ENCODE measurements around the gene SMG1.

Gene SMG1

DNA sequence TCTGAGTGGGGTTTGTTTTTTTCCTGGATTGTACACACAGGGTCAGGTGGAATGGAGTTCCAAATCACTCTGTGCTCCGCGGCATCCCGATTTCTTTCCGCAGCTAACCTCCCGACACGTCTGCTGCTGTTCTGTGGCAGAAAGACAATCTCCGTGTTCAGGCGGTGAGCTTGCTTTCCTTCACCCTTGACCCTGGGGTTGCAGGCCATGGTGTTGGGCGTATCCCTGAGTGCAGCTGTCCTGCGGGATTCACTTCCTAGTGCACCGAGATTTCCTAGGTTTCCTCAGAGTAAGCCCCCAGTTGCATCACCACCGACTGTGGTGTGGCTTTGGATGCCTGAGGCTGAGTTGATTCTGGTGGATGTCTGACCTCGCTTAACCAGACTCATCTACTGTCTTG lies 117.0 kb downstream of the SMG1 start:
- Histone ChIP-seq H3K4me3 (ENCODE audit: low read depth in 1 of 2, low read length in 2 of 2) (no peak overlapping the region), H3K27me3 (ENCODE audit: low read depth, low read length) (no peaks in the 10 kb centered on the region), H3K4me1 (ENCODE audit: control insufficient read depth in 1 of 2, insufficient read depth in 2 of 2, low read length in 2 of 2) (no peaks in the 10 kb centered on the region), H3K9me3 (ENCODE audit: control insufficient read depth in 1 of 2, low read length in 2 of 2) (no peaks in the 10 kb centered on the region), H3K27ac (ENCODE audit: low read length) (no peak overlapping the region), H3K36me3 (ENCODE audit: control insufficient read depth in 1 of 2, insufficient read depth in 2 of 2, low read length in 2 of 2) (peaks cover 39 to 54% of the 10 kb centered on the region in 2 donors)

DNA sequence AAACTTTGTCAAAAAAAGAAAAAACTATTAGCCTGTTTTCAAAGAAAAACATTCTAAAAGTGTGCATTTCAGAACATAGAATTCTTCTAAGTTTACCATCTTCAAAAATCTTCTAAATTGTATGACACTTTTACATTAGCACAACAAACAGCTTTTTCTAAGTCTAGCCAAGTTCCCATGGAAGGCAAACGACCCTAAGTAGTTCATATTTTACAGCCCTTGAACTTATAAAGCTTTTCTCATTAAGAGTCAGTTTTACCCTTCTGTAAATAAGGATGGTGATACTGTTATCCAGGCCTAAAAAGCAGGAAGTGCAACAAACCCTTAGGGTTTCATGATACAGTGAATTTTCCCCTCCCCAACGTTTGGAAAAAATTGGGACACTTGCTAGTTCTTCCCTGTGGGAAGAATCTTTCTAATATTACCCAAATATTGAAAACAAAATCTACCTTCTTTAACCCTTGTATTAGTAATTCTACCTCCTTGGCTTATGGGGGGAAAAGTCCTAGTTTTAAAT lies 120.9 kb downstream of the SMG1 start:
- H3K4me3 ChIP-seq (ENCODE audit: low read depth in 1 of 2, low read length in 2 of 2), result no peak overlapping the region
- H3K9me3 ChIP-seq (ENCODE audit: control insufficient read depth in 1 of 2, low read length in 2 of 2), result no peaks in the 10 kb centered on the region
- H3K27ac ChIP-seq (ENCODE audit: low read length), result no peak overlapping the region
- H3K4me1 ChIP-seq (ENCODE audit: control insufficient read depth in 1 of 2, insufficient read depth in 2 of 2, low read length in 2 of 2), result peaks cover 0 to 5% of the 10 kb centered on the region in 2 donors
- no peaks in the 10 kb centered on the region for H3K27me3 ChIP-seq (ENCODE audit: low read depth, low read length)
- H3K36me3 ChIP-seq (ENCODE audit: control insufficient read depth in 1 of 2, insufficient read depth in 2 of 2, low read length in 2 of 2), result peaks cover 21 to 36% of the 10 kb centered on the region in 2 donors

DNA sequence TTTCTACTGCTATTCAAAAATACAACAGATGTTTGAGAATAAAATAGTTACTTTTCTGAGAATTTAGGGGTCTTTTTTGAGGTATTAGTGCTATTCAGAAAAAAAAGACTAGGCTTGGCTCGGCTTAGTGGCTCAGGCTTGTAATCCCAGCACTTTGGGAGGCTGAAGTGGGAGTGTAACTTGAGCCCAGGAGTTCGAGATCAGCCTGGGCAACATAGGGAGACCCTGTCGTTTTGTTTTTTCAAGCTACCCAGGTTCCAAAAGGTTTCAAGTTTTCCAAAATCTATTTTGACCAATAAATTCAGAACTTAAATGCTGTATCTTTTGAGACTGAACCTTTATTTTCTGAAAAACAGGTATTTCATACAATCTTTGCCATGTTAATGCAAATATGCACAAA lies 121.7 kb downstream of the SMG1 start:
- H3K36me3 ChIP-seq (ENCODE audit: control insufficient read depth in 1 of 2, insufficient read depth in 2 of 2, low read length in 2 of 2), result peaks cover 16 to 29% of the 10 kb centered on the region in 2 donors
- no peaks in the 10 kb centered on the region for H3K9me3 ChIP-seq (ENCODE audit: control insufficient read depth in 1 of 2, low read length in 2 of 2)
- H3K27ac ChIP-seq (ENCODE audit: low read length), result no peak overlapping the region
- no peak overlapping the region for H3K4me3 ChIP-seq (ENCODE audit: low read depth in 1 of 2, low read length in 2 of 2)
- H3K4me1 ChIP-seq (ENCODE audit: control insufficient read depth in 1 of 2, insufficient read depth in 2 of 2, low read length in 2 of 2), result peaks cover 0 to 13% of the 10 kb centered on the region in 2 donors
- H3K27me3 ChIP-seq (ENCODE audit: low read depth, low read length), result no peaks in the 10 kb centered on the region

DNA sequence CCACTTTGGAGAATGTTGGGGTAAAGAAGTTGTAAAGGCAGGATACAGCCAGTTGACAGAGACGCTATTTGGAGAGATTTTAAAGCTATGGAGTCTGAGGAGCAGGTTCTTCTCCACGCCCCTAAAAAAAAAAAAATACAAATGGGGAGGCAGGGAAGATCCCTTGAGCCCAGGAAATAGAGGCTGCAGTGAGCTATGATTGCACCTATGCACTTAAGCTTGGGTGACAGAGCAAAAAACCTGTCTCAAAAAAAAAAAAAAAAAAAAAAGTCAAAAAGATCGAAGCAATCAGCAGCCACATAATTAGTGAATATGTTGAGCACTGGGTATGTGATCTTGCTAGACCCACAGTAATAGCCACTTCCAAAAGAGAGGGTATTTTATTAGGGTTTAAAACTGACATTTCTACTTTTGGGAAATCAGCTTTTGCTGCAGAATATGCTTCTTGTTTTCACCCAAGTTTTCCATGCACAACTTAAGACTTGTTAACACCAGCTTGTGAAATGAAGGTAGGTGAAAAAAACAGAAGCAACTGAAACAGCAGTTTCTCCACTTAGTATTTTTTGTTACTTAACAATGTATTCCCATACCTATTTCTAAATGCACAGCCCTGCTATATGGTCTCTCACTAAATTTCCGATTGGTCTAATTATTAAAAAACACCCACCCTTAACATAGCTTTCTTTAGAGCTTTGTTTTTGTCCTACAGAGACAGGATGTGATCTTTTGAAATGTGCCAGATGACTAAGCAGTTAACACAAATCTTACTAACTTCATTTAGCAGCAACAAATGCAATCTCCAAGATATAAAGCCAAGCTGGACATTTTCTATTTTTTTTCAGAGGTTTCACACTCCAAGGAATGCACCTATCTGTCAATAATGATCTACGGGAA lies 122.4 kb downstream of the SMG1 start:
- no peaks in the 10 kb centered on the region for H3K9me3 ChIP-seq (ENCODE audit: control insufficient read depth in 1 of 2, low read length in 2 of 2)
- H3K4me3 ChIP-seq (ENCODE audit: low read depth in 1 of 2, low read length in 2 of 2), result no peak overlapping the region
- H3K36me3 ChIP-seq (ENCODE audit: control insufficient read depth in 1 of 2, insufficient read depth in 2 of 2, low read length in 2 of 2), result peaks cover 8 to 21% of the 10 kb centered on the region in 2 donors
- H3K27ac ChIP-seq (ENCODE audit: low read length), result no peak overlapping the region
- peaks cover 0 to 14% of the 10 kb centered on the region in 2 donors for H3K4me1 ChIP-seq (ENCODE audit: control insufficient read depth in 1 of 2, insufficient read depth in 2 of 2, low read length in 2 of 2)
- H3K27me3 ChIP-seq (ENCODE audit: low read depth, low read length), result no peaks in the 10 kb centered on the region

DNA sequence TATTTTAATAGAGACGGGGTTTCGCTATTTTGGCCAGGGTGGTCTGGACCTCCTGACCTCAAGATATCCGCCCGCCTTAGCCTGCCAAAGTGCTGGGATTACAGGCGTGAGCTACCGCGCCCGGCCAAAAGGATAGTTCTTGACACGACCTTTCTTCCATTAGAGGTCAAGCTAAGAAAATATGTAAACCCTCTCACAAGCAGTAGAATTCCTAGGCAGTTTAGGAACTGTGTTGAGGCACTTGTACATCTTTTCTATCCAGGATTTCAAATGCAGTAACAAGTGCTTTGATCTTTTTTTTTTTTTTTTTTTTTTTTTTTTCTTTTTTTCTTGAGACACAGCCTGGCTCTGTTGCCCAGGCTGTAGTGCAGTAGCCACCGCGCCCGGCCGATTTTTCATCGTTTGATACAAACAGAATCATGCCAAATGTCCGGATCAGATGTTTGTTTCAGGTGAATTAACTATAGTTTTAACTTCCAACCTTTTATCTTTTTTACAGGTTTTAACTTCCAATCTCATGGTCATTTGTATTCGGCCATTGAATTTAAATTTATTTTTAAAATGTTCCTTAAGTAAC lies 123.4 kb downstream of the SMG1 start:
- Histone ChIP-seq H3K4me3 (ENCODE audit: low read depth in 1 of 2, low read length in 2 of 2) (peak overlapping the region in 1 of 2 donors; percentile 98), H3K27ac (ENCODE audit: low read length) (no peak overlapping the region), H3K36me3 (ENCODE audit: control insufficient read depth in 1 of 2, insufficient read depth in 2 of 2, low read length in 2 of 2) (peaks cover 0 to 17% of the 10 kb centered on the region in 2 donors), H3K4me1 (ENCODE audit: control insufficient read depth in 1 of 2, insufficient read depth in 2 of 2, low read length in 2 of 2) (peaks cover 3 to 14% of the 10 kb centered on the region in 2 donors), H3K9me3 (ENCODE audit: control insufficient read depth in 1 of 2, low read length in 2 of 2) (no peaks in the 10 kb centered on the region), H3K27me3 (ENCODE audit: low read depth, low read length) (no peaks in the 10 kb centered on the region)

DNA sequence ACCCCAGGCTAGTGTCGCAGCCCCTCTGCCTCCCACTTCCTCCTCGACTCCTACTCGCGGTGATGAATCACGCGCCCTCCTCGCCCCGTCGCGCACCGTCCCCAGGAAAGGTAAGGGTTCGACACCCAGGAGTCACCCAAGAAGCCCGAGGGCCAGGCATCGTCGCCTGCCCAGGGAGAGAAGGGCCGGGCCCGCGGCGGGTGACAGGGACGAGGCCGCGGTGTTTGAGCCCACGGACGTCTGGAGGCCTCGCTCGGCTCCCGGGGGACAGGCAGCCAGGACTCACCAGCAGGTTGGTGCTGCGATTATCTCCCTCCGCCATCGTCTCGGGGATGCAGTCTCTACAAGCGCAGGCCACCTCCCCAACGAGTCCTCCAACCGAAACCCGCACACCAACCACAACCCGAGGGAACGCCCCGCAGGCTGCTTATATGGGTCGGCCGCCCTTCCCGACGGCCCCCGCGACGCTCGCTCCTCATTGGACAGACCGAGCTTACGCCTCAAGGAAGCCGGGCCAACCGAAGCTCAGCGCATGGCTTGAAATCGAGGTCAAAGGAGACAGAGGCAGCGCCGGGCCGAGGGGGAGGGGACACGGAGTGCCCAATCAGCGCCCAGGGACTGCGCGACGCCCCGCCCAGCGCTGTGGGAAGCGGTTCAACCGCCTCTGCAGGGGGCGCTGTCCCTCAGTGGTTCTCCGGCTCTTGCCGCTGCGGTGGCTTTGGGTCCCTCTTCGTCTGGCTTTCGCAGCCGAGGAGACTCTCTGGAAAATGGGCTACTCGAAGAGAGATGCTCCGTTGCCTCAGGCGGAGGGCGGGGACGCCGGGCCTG lies 124.8 kb downstream of the SMG1 start, which contains the start of gene ARL6IP1:
TSS of gene ARL6IP1 (minus strand) at position 405 of the 828 bp plus-strand sequence. CDS start at position 322, 83 bp downstream.
- Histone ChIP-seq H3K9me3 (ENCODE audit: control insufficient read depth in 1 of 2, low read length in 2 of 2) (no peaks in the 10 kb centered on the region), H3K36me3 (ENCODE audit: control insufficient read depth in 1 of 2, insufficient read depth in 2 of 2, low read length in 2 of 2) (peaks cover 0 to 14% of the 10 kb centered on the region in 2 donors), H3K4me3 (ENCODE audit: low read depth in 1 of 2, low read length in 2 of 2) (peak within 1 kb of the TSS; percentile 88 to 98), H3K4me1 (ENCODE audit: control insufficient read depth in 1 of 2, insufficient read depth in 2 of 2, low read length in 2 of 2) (peaks cover 3 to 14% of the 10 kb centered on the region in 2 donors), H3K27ac (ENCODE audit: low read length) (peak within 1 kb of the TSS; percentile 92), H3K27me3 (ENCODE audit: low read depth, low read length) (no peaks in the 10 kb centered on the region)

DNA sequence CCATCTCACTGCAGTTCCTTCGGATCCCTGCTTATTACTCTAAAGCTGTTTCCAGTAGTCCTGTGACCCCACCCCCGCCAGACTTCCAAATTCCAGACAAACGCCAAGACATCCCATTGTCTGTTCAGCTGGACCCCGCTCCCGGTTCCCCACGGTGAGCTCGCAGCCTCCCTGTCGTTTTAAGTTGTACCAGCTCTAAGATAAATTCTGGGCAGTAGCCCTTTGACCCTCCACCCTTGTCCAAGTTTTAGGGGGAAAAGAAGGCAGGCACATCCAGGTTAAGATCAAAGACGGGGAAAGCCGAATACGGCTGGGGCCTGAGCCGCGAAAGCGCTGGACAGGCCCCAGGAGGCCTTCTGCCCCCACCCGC lies 125.4 kb downstream of the SMG1 start:
- Histone ChIP-seq H3K27ac (ENCODE audit: low read length) (peak overlapping the region; percentile 92), H3K9me3 (ENCODE audit: control insufficient read depth in 1 of 2, low read length in 2 of 2) (no peaks in the 10 kb centered on the region), H3K4me3 (ENCODE audit: low read depth in 1 of 2, low read length in 2 of 2) (peak overlapping the region; percentile 88 to 98), H3K4me1 (ENCODE audit: control insufficient read depth in 1 of 2, insufficient read depth in 2 of 2, low read length in 2 of 2) (peaks cover 3 to 14% of the 10 kb centered on the region in 2 donors), H3K27me3 (ENCODE audit: low read depth, low read length) (no peaks in the 10 kb centered on the region), H3K36me3 (ENCODE audit: control insufficient read depth in 1 of 2, insufficient read depth in 2 of 2, low read length in 2 of 2) (peaks cover 0 to 17% of the 10 kb centered on the region in 2 donors)

DNA sequence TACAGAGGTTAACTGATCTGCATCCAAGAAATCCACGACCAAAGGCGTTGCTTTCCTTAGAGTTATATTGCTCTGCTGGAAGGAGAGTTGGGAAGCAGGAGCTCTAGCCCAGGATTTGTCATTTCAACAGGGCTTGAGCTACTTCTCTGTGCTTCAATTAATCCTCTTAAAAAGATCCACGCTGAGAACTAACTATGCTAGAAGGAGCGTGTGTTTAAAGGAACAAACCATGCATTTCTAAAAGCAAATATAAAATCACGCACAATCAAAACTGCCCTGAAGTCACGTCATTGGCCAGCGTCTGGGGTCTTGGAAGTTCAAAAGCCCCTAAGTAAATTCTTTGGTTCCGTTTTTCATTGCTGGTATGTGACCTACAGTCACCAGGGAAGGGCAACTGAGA lies 125.9 kb downstream of the SMG1 start:
- no peaks in the 10 kb centered on the region for H3K27me3 ChIP-seq (ENCODE audit: low read depth, low read length)
- no peaks in the 10 kb centered on the region for H3K9me3 ChIP-seq (ENCODE audit: control insufficient read depth in 1 of 2, low read length in 2 of 2)
- peaks cover 3 to 14% of the 10 kb centered on the region in 2 donors for H3K4me1 ChIP-seq (ENCODE audit: control insufficient read depth in 1 of 2, insufficient read depth in 2 of 2, low read length in 2 of 2)
- H3K36me3 ChIP-seq (ENCODE audit: control insufficient read depth in 1 of 2, insufficient read depth in 2 of 2, low read length in 2 of 2), result peaks cover 0 to 22% of the 10 kb centered on the region in 2 donors
- peak overlapping the region; percentile 88 to 98 for H3K4me3 ChIP-seq (ENCODE audit: low read depth in 1 of 2, low read length in 2 of 2)
- H3K27ac ChIP-seq (ENCODE audit: low read length), result peak overlapping the region; percentile 92

DNA sequence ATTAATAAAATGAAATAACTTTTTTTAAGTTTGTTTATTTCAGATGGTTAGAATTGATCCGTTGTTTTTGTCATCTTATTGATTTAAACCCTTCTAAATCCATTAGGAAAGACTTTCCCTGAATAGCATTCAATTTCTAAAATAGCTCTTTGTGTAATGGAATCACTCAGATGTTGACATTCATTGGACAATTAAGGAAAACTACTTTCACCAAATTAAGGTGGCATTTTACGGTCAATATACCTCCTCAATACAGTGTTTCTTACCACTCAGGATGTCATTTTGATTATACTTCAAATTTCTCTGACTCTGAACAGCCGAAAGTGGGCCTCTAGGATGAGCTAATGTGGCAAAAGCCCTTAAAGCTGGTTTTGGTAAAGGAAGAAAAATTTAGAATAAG lies 126.7 kb downstream of the SMG1 start:
- Histone ChIP-seq H3K27me3 (ENCODE audit: low read depth, low read length) (no peaks in the 10 kb centered on the region), H3K9me3 (ENCODE audit: control insufficient read depth in 1 of 2, low read length in 2 of 2) (no peaks in the 10 kb centered on the region), H3K4me3 (ENCODE audit: low read depth in 1 of 2, low read length in 2 of 2) (peak overlapping the region in 1 of 2 donors; percentile 98), H3K36me3 (ENCODE audit: control insufficient read depth in 1 of 2, insufficient read depth in 2 of 2, low read length in 2 of 2) (peaks cover under 1 to 26% of the 10 kb centered on the region in 2 donors), H3K4me1 (ENCODE audit: control insufficient read depth in 1 of 2, insufficient read depth in 2 of 2, low read length in 2 of 2) (peaks cover 3 to 14% of the 10 kb centered on the region in 2 donors), H3K27ac (ENCODE audit: low read length) (no peak overlapping the region)

DNA sequence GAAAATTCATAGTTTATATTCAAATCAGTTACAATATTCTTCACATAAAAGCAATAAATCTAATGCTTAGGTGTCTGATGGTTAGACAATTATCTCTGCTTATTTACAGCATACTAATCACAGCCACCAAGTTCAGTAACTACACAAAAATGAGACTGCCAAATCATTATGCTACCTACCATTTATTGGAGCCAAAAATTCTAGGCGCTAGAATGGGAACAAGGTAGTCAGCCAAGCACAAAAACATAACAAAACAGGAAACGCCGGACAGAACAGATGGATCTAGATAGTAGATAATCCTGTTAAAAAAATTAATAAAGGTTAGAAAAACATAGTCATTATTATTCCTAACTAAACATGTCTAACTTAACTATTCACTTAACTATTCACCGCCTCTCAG lies 128.5 kb downstream of the SMG1 start:
- H3K9me3 ChIP-seq (ENCODE audit: control insufficient read depth in 1 of 2, low read length in 2 of 2), result no peaks in the 10 kb centered on the region
- no peak overlapping the region for H3K4me3 ChIP-seq (ENCODE audit: low read depth in 1 of 2, low read length in 2 of 2)
- peaks cover 16 to 35% of the 10 kb centered on the region in 2 donors for H3K36me3 ChIP-seq (ENCODE audit: control insufficient read depth in 1 of 2, insufficient read depth in 2 of 2, low read length in 2 of 2)
- H3K27me3 ChIP-seq (ENCODE audit: low read depth, low read length), result no peaks in the 10 kb centered on the region
- no peak overlapping the region for H3K27ac ChIP-seq (ENCODE audit: low read length)
- peaks cover 3 to 14% of the 10 kb centered on the region in 2 donors for H3K4me1 ChIP-seq (ENCODE audit: control insufficient read depth in 1 of 2, insufficient read depth in 2 of 2, low read length in 2 of 2)

DNA sequence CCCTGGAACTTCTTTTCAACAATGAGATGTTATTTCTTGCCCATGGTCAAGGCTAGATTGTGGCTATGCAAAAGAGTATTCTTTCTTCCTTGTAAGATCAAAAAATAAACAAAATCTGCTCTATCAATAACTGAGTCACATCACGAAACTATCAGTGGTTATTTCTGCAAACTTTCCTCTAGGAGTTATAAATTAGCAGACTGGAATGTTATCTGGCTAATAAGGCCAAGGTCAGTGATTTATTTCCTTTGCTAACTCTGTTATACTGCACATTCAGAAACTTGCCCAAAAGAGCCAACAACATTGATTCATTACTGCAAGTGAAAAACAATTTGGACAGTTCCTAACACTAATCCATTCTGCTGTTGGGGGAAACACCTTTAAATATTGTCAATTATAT lies 129.8 kb downstream of the SMG1 start:
- no peaks in the 10 kb centered on the region for H3K27me3 ChIP-seq (ENCODE audit: low read depth, low read length)
- H3K4me1 ChIP-seq (ENCODE audit: control insufficient read depth in 1 of 2, insufficient read depth in 2 of 2, low read length in 2 of 2), result peaks cover 3 to 14% of the 10 kb centered on the region in 2 donors
- no peak overlapping the region for H3K27ac ChIP-seq (ENCODE audit: low read length)
- H3K36me3 ChIP-seq (ENCODE audit: control insufficient read depth in 1 of 2, insufficient read depth in 2 of 2, low read length in 2 of 2), result peaks cover 26 to 44% of the 10 kb centered on the region in 2 donors
- H3K9me3 ChIP-seq (ENCODE audit: control insufficient read depth in 1 of 2, low read length in 2 of 2), result no peaks in the 10 kb centered on the region
- H3K4me3 ChIP-seq (ENCODE audit: low read depth in 1 of 2, low read length in 2 of 2), result no peak overlapping the region

All from muscle layer of duodenum (tissue), 2 donors.